ENCODE results near the gene TPM1. TPM values are rescaled to one million over a fixed set of nuclear protein-coding genes. Genes with fewer than 3 reads are reported as not detected.
"Not testable (repeated sequence)": the region's sequence is repeated elsewhere in the genome, so short reads cannot be mapped to it uniquely, and the experiment has no call there.

Gene TPM1
- polyA plus RNA-seq, 1 donor: 6,078 TPM

GRCh38 chr15:63094495-63094931 lies 52.0 kb downstream of the TPM1 start:
- DNase-seq (ENCODE audit: low read depth): no peak

- no peak for DNase-seq (ENCODE audit: low read depth)
These were observed 53.6 kb downstream of the TPM1 start for GRCh38 chr15:63096178-63096577.

- DNase-seq (ENCODE audit: low read depth): not testable (repeated sequence)
These were observed 56.4 kb downstream of the TPM1 start for GRCh38 chr15:63098901-63099300.

- DNase-seq (ENCODE audit: low read depth): not testable (repeated sequence)
These were observed 57.0 kb downstream of the TPM1 start for GRCh38 chr15:63099581-63099980.

GRCh38 chr15:63103416-63103815 lies 60.9 kb downstream of the TPM1 start:
- no peak for DNase-seq (ENCODE audit: low read depth)

GRCh38 chr15:63104727-63105126 lies 62.2 kb downstream of the TPM1 start:
- no peak for DNase-seq (ENCODE audit: low read depth)

- DNase-seq (ENCODE audit: low read depth): not testable (repeated sequence)
These were observed 62.8 kb downstream of the TPM1 start for GRCh38 chr15:63105354-63105753.

GRCh38 chr15:63107895-63108546 lies 65.5 kb downstream of the TPM1 start:
- no peak for DNase-seq (ENCODE audit: low read depth)

- DNase-seq (ENCODE audit: low read depth): no peak
These were observed 67.0 kb downstream of the TPM1 start for GRCh38 chr15:63109498-63109897.

- no peak for DNase-seq (ENCODE audit: low read depth)
These were observed 67.4 kb downstream of the TPM1 start for GRCh38 chr15:63109920-63110319.

GRCh38 chr15:63110428-63111026 lies 68.0 kb downstream of the TPM1 start:
- DNase-seq (ENCODE audit: low read depth): no peak

GRCh38 chr15:63111481-63111880 lies 68.9 kb downstream of the TPM1 start:
- no peak for DNase-seq (ENCODE audit: low read depth)

GRCh38 chr15:63112871-63113270 lies 70.3 kb downstream of the TPM1 start:
- DNase-seq (ENCODE audit: low read depth): no peak

- DNase-seq (ENCODE audit: low read depth): no peak
These were observed 71.9 kb downstream of the TPM1 start for GRCh38 chr15:63114465-63114864.

Other genes starting within 250 kb of the TPM1 start
- gene LACTB, start 79.1 kb downstream of the TPM1 start, polyA plus RNA-seq (ENCODE audit: insufficient read length): 16.6 TPM
- gene RPS27L, start 114.7 kb downstream of the TPM1 start, polyA plus RNA-seq (ENCODE audit: insufficient read length): 54.2 TPM
- gene RAB8B, start 146.9 kb downstream of the TPM1 start, polyA plus RNA-seq (ENCODE audit: insufficient read length): 16.8 TPM
- gene APH1B, start 234.9 kb downstream of the TPM1 start, polyA plus RNA-seq (ENCODE audit: insufficient read length): 11.5 TPM